ENCODE data around the gene C11orf52.
"Not testable (repeated sequence)": the region's sequence is repeated elsewhere in the genome, so short reads cannot be mapped to it uniquely, and the experiment has no call there.

Gene C11orf52

DNA sequence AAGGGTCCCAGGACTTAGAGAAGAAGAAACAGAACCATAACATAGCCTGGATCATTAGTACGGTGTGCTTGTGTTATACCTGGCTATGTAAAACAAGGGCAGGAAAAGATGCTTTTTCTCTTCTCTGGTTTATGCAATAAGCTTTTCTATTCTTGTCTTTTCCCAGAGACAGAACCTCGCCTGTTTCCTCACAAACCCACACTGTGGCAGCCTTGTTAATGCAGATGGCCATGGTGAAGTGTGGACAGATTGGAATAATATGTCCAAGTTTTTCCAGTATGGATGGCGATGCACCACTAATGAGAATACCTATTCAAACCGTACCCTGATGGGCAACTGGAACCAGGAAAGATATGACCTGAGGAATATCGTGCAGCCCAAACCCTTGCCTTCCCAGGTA is 36.5 kb upstream of the C11orf52 start (continued):
- TF ChIP-seq, protein P1, sequence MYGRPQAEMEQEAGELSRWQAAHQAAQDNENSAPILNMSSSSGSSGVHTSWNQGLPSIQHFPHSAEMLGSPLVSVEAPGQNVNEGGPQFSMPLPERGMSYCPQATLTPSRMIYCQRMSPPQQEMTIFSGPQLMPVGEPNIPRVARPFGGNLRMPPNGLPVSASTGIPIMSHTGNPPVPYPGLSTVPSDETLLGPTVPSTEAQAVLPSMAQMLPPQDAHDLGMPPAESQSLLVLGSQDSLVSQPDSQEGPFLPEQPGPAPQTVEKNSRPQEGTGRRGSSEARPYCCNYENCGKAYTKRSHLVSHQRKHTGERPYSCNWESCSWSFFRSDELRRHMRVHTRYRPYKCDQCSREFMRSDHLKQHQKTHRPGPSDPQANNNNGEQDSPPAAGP (tag by site-specific recombination; IDR thresholded peaks at IDR 0.05), result no peak
- TF ChIP-seq GLI4 (tag by site-specific recombination; IDR thresholded peaks at IDR 0.05) (no peak), ZNF175 (tag by site-specific recombination; IDR thresholded peaks at IDR 0.05) (no peak), RBAK (tag by site-specific recombination; IDR thresholded peaks at IDR 0.05) (no peak), ZNF654 (tag by site-specific recombination; IDR thresholded peaks at IDR 0.05; ENCODE audit: low read depth) (no peak), ZNF629 (tag by site-specific recombination; IDR thresholded peaks at IDR 0.05) (no peak), MYNN (tag by site-specific recombination; IDR thresholded peaks at IDR 0.05; ENCODE audit: borderline replicate concordance) (no peak)
- TF ChIP-seq, protein P2, sequence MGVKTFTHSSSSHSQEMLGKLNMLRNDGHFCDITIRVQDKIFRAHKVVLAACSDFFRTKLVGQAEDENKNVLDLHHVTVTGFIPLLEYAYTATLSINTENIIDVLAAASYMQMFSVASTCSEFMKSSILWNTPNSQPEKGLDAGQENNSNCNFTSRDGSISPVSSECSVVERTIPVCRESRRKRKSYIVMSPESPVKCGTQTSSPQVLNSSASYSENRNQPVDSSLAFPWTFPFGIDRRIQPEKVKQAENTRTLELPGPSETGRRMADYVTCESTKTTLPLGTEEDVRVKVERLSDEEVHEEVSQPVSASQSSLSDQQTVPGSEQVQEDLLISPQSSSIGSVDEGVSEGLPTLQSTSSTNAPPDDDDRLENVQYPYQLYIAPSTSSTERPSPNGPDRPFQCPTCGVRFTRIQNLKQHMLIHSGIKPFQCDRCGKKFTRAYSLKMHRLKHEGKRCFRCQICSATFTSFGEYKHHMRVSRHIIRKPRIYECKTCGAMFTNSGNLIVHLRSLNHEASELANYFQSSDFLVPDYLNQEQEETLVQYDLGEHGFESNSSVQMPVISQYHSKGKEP (tag by site-specific recombination; IDR thresholded peaks at IDR 0.05), result no peak
- TF ChIP-seq, protein P3, sequence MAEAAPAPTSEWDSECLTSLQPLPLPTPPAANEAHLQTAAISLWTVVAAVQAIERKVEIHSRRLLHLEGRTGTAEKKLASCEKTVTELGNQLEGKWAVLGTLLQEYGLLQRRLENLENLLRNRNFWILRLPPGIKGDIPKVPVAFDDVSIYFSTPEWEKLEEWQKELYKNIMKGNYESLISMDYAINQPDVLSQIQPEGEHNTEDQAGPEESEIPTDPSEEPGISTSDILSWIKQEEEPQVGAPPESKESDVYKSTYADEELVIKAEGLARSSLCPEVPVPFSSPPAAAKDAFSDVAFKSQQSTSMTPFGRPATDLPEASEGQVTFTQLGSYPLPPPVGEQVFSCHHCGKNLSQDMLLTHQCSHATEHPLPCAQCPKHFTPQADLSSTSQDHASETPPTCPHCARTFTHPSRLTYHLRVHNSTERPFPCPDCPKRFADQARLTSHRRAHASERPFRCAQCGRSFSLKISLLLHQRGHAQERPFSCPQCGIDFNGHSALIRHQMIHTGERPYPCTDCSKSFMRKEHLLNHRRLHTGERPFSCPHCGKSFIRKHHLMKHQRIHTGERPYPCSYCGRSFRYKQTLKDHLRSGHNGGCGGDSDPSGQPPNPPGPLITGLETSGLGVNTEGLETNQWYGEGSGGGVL (tag by site-specific recombination; IDR thresholded peaks at IDR 0.05), result no peak

DNA sequence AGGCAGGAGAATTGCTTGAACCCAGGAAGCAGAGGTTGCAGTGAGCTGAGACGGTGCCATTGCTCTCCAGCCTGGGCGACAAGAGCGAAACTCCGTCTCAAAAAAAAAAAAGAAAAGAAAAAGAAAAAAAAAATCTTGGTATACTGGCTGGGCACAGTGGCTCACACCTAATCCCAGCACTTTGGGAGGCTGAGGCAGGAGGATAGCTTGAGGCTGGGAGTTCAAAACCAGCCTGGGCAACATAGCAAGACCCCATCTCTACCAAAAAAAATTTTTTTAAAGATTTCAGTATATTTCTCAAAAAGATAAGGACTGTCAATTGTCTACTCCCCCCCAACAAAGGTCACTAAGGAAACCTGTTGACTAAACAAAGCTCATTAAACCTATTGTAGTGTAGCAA is 33.7 kb upstream of the C11orf52 start:
- CTCF ChIA-PET, result interaction anchor here (0.8 to 1.5 kb wide), 2 partner anchors 13 to 97 kb away, joined by 3 read pairs; no protein-coding TSS in a partner anchor

DNA sequence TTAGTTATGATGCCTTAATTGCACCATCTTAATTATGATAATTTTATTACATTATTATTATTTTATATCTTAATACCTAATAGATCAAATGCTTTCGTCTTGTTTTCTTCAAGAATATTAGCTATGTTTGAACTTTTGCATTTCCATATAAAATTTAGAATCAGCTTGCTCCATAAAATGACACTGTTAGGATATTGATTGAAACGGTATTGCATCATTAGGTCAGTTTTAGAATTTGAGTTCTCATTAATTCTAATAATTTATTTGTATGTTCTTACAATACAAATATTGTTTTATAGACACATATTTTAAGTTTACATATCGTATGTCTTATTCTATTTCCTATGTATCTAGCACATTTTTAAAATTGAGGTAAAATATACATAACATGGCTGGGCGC is 32.7 kb upstream of the C11orf52 start:
- Histone ChIP-seq H3K9me3 (ENCODE audit: control insufficient read depth, insufficient read depth, low read depth, low read length) (no peaks in the 10 kb centered on the region), H3K36me3 (ENCODE audit: control insufficient read depth in 2 of 2, insufficient read depth in 1 of 2, low read length in 2 of 2) (no peaks in the 10 kb centered on the region), H3K4me1 (ENCODE audit: control insufficient read depth, insufficient read depth, low read length) (no peaks in the 10 kb centered on the region), H3K27ac (ENCODE audit: extremely low read depth, low read depth, low read length) (no peak overlapping the region), H3K4me3 (ENCODE audit: low read depth, low read length) (no peak overlapping the region)
- ChIA-PET CTCF (no interaction called here), POLR2A (interaction anchor here (0.6 kb wide), 1 partner anchor 64 kb away, joined by 5 read pairs; no protein-coding TSS in a partner anchor)
- TF ChIP-seq ZNF624 (tag by site-specific recombination; IDR thresholded peaks at IDR 0.05) (no peak), TCF7L2 (IDR thresholded peaks at IDR 0.05; ENCODE audit: borderline replicate concordance, low read depth, low read length) (no peak), YY2 (tag by site-specific recombination; IDR thresholded peaks at IDR 0.05) (no peak), ZNF350 (tag by site-specific recombination; IDR thresholded peaks at IDR 0.05) (no peak), ZNF529 (tag by site-specific recombination; IDR thresholded peaks at IDR 0.05; ENCODE audit: insufficient replicate concordance) (no peak), OSR2 (tag by site-specific recombination; IDR thresholded peaks at IDR 0.05) (no peak), ZNF600 (tag by site-specific recombination; IDR thresholded peaks at IDR 0.05) (no peak), KLF1 (tag by site-specific recombination; IDR thresholded peaks at IDR 0.05) (no peak), ZNF155 (tag by site-specific recombination; IDR thresholded peaks at IDR 0.05) (no peak), ZNF48 (tag by site-specific recombination; IDR thresholded peaks at IDR 0.05) (no peak)
- TF ChIP-seq, protein P4, sequence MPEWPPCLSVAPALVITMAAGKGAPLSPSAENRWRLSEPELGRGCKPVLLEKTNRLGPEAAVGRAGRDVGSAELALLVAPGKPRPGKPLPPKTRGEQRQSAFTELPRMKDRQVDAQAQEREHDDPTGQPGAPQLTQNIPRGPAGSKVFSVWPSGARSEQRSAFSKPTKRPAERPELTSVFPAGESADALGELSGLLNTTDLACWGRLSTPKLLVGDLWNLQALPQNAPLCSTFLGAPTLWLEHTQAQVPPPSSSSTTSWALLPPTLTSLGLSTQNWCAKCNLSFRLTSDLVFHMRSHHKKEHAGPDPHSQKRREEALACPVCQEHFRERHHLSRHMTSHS (tag by site-specific recombination; IDR thresholded peaks at IDR 0.05), result no peak
- TF ChIP-seq, protein P5, sequence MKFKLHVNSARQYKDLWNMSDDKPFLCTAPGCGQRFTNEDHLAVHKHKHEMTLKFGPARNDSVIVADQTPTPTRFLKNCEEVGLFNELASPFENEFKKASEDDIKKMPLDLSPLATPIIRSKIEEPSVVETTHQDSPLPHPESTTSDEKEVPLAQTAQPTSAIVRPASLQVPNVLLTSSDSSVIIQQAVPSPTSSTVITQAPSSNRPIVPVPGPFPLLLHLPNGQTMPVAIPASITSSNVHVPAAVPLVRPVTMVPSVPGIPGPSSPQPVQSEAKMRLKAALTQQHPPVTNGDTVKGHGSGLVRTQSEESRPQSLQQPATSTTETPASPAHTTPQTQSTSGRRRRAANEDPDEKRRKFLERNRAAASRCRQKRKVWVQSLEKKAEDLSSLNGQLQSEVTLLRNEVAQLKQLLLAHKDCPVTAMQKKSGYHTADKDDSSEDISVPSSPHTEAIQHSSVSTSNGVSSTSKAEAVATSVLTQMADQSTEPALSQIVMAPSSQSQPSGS (tag by site-specific recombination; IDR thresholded peaks at IDR 0.05; ENCODE audit: low read depth), result no peak
- TF ChIP-seq, protein P6, sequence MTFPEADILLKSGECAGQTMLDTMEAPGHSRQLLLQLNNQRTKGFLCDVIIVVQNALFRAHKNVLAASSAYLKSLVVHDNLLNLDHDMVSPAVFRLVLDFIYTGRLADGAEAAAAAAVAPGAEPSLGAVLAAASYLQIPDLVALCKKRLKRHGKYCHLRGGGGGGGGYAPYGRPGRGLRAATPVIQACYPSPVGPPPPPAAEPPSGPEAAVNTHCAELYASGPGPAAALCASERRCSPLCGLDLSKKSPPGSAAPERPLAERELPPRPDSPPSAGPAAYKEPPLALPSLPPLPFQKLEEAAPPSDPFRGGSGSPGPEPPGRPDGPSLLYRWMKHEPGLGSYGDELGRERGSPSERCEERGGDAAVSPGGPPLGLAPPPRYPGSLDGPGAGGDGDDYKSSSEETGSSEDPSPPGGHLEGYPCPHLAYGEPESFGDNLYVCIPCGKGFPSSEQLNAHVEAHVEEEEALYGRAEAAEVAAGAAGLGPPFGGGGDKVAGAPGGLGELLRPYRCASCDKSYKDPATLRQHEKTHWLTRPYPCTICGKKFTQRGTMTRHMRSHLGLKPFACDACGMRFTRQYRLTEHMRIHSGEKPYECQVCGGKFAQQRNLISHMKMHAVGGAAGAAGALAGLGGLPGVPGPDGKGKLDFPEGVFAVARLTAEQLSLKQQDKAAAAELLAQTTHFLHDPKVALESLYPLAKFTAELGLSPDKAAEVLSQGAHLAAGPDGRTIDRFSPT (tag by site-specific recombination; IDR thresholded peaks at IDR 0.05), result no peak

More for the DNA sequence above, 33.7 kb upstream of the C11orf52 start:
- POLR2A ChIA-PET; H3K36me3 ChIP-seq (ENCODE audit: control insufficient read depth in 2 of 2, insufficient read depth in 1 of 2, low read length in 2 of 2); H3K9me3 ChIP-seq (ENCODE audit: control insufficient read depth, insufficient read depth, low read depth, low read length); H3K27ac ChIP-seq (ENCODE audit: extremely low read depth, low read depth, low read length); H3K4me3 ChIP-seq (ENCODE audit: low read depth, low read length); H3K4me1 ChIP-seq (ENCODE audit: control insufficient read depth, insufficient read depth, low read length): not testable (repeated sequence)

Measured in HEK293 (cell line).